HG02610 (cell line): ENCODE data around the gene PTPRC.

Experiments
- ATAC-seq: cut with Tn5 transposase; IDR thresholded peaks from one replicate; pipeline ENCODE4 v1.9.1; 2021; ENCODE audit warnings: mild to moderate bottlenecking, moderate library complexity; ENCODE audit not compliant: unreplicated experiment

The PTPRC gene

DNA sequence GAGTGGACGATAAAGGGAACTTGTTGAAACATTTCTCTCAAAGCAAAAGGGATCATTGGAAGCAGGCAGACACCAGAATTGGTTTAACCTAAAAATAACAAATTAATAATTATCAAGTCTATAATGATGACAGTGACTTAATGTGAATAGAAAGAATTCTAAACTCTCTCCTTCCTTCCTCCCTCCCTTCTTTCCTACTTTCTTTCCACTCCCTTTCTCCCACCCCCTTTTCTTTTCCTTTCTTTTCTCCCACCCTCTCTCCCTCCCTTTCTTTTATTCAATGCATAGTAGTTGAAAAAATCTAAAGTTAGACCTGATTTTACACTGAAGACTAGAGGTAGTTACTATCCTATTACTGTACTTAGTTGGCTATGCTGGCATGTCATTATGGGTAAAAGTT, 55.7 kb downstream of the PTPRC start:
- ATAC-seq, result no peak

- ATAC-seq, result no peak
Measured at GRCh38 chr1:198696211-198696610, 57.4 kb downstream of the PTPRC start.

DNA sequence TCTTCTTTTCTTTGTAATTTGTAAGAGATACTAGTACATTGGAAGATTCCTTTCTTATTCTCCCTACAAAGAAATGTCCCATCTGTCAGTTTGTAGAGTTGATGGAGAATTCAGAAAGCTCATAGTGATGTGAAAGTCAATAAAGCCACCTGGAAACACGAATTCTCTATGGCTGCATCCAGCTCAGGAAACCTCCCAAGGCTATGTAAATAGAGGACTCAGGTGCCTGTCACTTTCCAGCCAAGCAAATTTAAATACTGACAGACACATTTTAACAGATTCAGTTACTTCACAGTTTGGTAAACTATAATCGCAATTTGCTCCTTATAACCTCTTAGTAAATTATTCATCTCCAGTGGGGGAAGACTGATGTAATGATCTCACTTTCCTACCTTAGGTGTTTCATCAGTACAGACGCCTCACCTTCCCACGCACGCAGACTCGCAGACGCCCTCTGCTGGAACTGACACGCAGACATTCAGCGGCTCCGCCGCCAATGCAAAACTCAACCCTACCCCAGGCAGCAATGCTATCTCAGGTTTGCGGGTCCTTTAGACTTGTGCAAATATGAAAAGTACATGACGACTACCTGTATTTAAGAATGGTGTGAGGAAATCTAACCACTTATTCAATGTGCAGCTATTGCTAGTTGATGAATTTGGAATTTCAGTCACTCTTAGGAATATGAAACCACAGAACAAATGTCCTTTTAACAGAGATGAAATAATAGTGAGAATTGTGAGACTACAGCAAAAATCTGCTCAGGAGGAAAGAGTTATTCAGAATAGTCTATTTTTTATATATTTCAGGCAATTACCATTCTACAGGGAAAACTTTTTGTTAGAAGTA, 60.6 kb downstream of the PTPRC start:
- ATAC-seq, result peak; percentile 64

DNA sequence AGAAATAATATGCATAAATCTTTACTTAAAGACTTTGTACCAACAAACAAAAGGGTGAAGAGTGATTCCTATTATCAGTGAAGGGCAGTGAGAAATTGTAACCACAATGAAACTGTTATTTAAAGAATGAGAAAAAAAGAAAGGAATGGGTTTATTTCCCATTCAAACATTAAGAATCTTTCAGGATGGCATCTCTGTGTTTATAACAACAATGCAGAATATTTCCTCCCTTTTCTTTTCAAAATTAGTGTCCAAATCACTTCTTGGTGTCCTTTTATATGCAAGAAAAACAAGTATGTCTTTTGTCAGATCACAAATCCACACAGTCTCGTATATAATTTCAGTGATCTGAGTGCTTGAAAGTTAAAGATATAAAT, 61.2 kb downstream of the PTPRC start:
- no peak for ATAC-seq

- ATAC-seq, result no peak
Measured at GRCh38 chr1:198700396-198700795, 61.6 kb downstream of the PTPRC start.

DNA sequence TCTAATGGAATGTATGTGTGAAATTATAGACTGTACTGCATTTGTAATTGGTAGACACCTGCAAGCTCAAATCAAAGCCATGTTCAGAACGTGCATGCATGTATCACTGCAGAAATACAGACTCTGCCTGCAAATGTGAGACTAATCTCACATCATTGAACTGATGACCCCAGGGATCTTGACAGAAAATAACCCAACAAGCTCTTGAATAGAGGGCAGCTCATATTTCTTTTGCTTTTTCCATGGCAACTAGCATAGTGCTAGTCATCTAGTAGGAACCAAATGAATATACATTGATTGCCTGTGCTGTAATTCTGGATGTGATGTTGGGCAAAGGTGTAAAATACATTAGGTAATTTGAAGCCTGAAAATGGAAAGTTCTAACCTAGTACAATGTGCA, 62.4 kb downstream of the PTPRC start:
- no peak for ATAC-seq

DNA sequence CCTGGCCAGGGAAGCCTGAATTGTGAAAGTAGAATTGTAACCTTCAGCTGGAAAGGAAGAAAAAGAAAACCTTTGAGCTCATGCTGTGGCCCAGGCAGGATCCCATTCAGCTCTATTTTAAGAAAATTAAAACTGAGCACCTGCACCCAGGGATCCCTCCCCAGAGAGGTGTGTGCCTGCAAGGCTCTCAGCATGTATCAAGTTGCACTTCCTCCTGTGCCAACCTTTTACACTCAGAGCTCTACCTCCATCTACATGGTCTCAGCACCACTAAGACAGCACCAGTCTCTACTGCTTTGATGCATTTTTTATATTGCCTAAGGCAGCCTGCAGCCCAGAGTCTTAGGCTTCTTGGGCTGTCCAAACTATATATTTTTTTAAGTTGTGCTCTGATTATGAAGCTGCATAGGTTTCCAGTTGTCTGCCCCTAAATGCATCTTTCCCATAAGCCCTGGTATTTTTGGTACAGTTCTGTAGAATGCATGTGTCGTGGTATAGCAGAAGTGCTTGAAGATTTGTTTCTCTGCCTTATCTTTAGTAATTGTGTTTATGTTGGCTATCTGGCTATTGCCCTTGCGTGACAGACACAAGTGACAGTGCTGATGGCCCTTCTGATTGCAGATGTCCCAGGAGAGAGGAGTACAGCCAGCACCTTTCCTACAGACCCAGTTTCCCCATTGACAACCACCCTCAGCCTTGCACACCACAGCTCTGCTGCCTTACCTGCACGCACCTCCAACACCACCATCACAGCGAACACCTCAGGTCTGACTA, 63.1 kb downstream of the PTPRC start:
- no peak for ATAC-seq

DNA sequence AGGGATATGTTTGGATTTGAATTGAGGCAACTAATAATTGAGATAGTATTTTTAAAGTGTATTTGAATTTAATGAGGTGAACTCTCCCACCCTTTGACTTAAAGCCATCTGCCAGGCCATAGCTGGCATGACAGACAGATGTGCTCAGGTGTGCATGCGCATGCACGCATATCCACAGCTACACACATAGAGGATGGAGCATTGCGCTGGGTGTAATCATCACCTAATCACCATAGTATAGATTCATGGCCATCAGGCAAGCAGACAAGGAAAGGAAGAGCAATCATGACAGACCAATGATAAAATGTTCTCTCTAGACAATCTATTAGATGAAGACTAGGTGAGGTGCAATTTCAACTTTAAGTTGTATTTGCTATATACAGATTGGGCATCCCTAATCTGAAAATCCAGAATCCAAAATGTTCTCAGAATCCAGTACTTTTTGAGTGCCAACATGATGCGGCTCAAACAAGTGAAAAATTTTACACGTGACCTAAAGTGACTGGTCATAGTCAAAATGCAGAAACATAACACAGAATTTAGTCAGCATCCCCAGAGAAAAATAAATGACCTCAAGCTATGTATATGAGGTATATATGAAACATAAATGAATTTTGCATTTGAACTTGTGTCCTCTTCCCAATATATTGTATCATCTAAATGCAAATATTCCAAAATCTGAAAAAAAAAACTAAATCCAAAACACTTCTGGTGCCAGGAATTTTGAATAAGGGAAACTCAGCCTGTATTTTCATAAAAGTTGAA, 70.1 kb downstream of the PTPRC start:
- ATAC-seq, result no peak

DNA sequence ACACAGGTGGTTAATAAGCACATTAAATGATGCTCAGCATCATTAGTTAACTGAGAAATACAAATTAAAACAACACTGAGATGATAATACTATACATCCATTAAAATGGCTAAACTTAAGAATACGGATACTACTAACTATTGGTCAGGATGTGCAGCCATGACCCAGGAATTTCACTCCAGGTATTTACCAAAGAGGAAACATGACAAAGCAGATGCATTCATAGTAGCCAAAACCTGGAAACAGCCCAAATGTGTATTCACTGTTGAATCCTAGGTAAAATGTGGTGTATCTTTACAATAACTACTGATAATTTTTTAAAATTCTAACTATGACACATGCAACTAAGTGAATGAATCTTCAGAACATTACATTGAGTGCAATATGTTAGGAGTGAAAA, 73.0 kb downstream of the PTPRC start:
- no peak for ATAC-seq

DNA sequence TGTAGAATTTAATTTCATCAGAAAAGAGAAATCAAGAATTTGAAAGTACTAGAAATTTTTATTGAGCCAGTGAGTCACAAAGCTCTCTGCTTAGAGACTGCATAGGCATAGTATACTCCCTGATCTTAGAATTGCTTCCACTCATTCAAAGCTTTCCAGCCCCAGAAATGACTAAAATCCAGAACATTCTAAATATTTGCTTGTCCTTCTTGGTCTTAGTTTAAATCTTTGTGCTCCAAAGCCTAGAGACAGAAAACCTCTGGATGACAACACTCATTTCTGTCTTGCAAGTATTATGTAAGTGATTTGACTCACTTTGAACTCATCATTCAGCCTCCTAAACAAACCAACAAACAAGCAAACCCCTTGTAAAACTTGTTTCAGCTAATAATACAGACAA, 74.2 kb downstream of the PTPRC start:
- no peak for ATAC-seq

DNA sequence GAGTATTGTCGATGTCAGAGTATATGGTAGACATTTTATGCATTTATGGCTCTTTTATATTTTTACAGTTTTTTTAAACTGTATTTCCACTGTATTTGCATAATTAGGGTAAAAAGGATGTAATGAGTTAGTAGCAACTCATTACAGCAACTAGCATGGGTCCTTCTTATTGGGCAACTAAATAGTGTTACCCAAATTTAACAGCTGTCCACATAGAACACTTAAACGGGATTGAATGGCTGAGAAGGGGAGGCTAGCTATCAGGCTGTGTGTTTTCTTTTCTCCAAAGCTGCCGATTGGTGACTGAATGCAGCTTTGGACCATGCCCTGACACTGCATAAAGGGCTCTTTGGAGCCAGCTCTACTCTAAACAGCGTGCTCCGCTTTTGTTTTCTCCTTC, 75.4 kb downstream of the PTPRC start:
- no peak for ATAC-seq

GRCh38 chr1:198716051-198716450, 77.2 kb downstream of the PTPRC start:
- ATAC-seq, result no peak

DNA sequence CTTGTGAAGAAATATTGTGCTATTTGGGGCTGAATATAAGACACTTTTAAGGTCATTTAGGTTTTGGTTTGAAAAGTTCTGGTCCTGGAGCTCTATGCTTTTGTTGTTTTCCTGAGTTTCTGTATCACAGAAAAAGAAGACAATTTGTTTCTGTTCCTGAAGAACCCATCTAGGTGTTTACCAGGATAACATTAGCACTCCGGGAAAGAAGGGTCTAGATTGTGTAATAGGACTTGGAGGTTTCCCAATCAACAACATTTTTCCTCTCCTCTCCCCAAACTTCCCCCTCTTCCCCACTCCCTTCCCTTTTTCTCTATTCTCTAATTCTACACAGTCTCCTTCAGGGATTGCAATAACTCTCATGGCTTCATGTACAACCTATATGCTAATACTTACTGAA, 78.7 kb downstream of the PTPRC start:
- ATAC-seq, result no peak

DNA sequence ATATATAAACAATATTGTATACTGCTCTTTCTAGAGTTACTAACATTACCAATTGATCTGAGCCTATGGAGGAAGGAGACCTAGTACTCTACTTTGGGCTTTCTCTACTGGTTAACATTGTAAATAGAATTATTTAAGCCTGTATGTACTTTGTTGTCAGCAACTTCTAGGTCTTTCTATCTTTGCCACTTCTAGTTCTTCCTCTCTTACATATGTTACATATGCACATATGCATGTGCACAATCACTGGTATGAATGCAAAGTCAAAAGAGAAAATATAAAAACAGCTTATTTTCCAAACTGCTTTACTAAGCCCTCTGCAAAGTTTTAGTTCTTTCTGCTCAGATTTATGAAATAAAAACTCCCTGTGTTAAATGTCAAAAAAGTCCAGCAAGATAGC, 84.3 kb downstream of the PTPRC start:
- ATAC-seq, result no peak

- ATAC-seq, result no peak
Measured at GRCh38 chr1:198725090-198725489, 86.2 kb downstream of the PTPRC start.

DNA sequence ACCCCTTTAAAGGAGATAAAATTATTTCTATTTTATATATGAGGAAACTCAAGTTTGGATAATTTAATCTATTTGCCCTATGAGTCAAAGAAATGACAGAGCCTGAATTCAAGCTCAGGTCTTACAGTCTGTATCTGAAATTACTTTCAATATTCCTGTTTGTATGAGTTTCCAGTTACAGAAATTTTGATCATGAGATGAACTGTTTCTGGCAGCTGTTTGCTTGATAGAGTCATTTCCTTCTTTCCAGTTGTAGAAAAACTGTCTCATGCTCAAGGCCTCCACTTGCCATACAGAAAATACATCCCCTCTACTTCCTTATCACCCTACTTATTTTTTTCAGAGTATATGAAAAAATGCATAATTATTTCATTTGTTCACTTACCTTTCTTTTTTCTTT, 87.6 kb downstream of the PTPRC start:
- no peak for ATAC-seq

DNA sequence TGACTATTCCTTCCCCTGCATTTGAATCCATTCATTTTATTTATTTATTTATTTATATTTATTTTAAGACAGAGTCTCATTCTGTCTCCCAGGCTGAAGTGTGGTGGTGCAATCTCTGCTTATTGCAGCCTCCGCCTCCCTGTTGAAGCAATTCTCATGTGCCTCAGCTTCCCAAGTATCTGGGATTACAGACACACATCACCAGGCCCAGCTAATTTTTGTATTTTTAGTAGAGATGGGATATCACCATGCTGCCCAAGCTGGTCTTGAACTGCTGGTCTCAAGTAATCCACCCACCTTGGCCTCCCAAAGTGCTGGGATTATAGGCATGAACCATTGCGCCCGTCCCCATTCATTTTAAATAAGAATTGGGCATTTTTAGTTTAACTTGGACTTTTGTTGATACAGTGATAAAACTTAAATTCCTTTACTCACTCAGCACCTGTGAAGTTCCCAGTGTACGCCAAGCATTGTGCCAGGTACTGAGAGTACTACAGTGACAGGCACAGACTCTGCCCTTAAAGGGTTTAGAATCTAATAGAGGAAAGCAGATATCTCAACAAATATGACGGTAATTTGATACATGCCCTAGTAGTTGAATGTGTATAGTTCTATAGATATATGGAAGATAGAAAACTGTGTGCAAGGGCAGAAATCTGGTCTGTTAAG, 90.5 kb downstream of the PTPRC start:
- no peak for ATAC-seq

DNA sequence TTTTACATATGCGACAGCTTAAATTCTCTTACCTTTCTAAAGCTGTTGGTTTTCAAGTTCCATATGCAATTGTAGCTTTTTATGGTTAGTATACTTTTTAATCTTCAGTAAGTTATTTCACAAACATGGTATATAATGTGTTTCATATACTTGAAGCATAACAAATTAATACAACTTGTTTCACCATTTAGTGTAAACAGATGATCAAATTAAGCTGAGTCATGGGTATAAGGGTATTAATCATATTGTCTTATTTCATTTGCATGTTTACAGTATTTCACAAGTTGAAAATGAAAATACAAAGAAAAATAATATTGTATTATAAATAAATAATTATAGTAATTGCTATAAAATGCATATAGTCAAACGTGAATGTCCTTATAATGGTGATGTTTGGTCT, 92.1 kb downstream of the PTPRC start:
- ATAC-seq, result no peak

GRCh38 chr1:198734323-198735008, 95.6 kb downstream of the PTPRC start:
- peak; percentile 97 for ATAC-seq

- ATAC-seq, result no peak
Measured at GRCh38 chr1:198741744-198742143, 102.9 kb downstream of the PTPRC start.

- ATAC-seq, result no peak
Measured at GRCh38 chr1:198747127-198747526, 108.3 kb downstream of the PTPRC start.
